Activated CD8-positive, alpha-beta memory T cell treated with anti-CD3 and anti-CD28 coated beads for 1 hour (primary cell): ENCODE data around the gene TRPV6.

ENCODE experiments used
- DNase-seq, 2 donors: peaks; one replicate each; pipeline ENCODE4 v3.0.0-alpha.2; 2020; ENCODE audit warnings: low read depth in 1 of 2; ENCODE audit errors: extremely low read depth in 1 of 2

Gene TRPV6

GRCh38 chr7:142855114-142855743 lies 30.3 kb downstream of the TRPV6 start:
- no peak for DNase-seq

DNA sequence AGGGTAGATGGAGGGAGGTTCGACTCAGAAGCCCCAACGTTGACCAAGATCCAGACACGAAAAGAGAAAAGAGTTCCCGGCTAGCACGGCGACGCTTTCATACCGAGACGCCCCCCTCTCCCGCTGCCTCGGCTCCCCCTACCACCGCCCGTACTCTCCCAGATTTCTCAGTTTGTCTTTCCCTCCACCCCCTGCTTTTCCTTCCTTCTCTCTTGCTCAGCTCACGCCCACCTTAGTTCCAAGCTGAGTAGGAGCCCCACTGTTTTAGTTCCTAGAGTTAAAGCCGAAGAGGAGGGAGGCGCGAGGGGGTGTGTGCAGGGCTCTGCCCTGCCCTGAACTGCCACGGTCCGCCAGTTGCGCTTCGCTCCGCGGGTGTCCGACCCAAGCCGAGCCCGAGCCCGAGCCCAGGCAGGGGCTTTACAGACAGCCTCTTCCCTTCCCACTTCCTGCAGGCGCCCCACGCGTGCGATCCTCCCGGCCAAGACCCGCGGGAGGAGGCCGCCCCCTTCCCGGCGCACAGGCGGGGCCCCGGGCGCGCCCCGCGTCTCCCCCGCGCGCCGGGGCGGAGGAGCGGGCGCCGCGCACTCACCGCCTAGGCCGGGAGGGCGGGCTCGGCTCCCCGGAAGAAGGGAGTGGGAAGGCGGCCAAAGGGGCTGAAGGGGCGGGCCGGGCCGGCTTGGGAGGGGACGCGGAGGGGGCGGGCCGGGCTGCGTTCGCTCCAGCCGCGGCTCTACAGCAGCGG lies 31.0 kb downstream of the TRPV6 start, which contains the start of gene EPHB6:
EPHB6 (plus strand) TSS at position 705 of the 742 bp plus-strand sequence. CDS start 8,152 bp downstream, outside the sequence.
- peak; percentile 8 to 34 for DNase-seq

DNA sequence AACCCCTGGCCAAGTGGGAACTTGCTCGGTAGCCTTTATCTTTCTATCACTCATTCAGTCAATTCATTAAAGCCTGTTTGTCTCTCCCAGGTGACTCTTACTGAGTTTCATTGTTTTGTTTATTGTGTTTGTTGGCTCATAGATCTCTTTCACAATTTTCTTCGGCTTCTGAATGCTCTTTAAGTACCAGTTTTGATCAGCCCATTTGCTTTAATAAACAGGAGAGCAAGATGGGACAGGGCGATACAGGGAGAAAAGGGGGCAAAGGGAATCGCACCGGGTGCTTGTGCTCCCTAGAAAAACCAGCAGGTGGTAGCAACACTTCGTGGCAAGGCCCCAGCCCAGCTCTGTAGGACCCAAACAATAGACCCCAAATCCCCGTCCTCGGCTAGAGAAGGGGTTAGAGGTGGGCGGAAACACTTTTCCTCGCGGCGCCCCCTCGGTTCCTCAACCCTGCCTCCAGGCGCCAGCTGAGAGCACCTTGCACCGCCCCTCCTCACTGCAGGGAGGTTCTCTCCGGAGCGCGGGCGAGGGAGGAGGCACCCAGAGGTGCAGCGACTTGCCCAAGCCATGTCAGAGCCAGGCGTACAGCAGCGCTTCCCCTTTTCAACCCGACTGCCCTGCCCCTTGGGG lies 31.7 kb downstream of the TRPV6 start:
- DNase-seq = peak; percentile 22 to 40

DNA sequence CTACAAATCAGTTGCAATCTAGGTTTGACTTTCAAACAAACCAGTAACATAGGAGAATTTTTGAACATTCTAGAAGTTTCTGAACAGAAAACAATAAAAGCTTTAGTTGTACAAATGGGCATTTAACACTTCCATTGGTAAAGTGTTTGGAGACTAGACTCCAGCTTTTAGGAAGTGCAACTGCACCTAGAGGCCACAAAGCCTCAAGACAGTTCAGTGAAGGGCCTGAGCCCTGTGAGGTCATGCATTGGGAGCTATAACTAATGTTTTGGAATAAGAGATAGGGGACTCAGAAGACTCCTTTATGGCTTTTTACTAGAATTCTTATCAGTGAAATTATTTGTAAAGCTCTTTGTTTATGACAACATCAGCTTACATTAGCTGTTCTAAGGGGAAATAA lies 33.6 kb downstream of the TRPV6 start:
- no peak for DNase-seq

- DNase-seq = no peak
Measured at GRCh38 chr7:142851269-142851668, 34.3 kb downstream of the TRPV6 start.

DNA sequence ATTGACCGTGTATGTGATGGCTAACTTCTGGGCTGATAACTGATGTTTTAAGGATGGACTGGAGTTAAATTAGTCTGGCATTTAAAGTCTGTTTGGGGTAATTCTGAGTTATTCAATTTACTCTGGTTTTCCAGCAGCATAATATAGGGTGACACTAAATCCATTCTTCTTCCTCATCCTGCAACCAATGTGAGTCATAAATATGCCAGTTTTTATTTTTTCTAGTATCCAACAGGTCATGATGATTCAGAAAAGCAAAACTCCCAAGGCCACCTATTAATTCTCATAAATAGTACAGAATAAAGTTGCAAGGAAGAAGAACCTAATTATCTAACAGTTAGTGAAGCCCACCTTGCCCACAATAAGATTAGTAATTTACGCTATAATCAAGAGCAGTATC lies 38.2 kb downstream of the TRPV6 start:
- DNase-seq = no peak

GRCh38 chr7:142842251-142842766 lies 43.2 kb downstream of the TRPV6 start:
- no peak for DNase-seq

GRCh38 chr7:142838461-142839213 lies 46.9 kb downstream of the TRPV6 start:
- no peak for DNase-seq

- DNase-seq = no peak
Measured at GRCh38 chr7:142836426-142836825, 49.1 kb downstream of the TRPV6 start.

DNA sequence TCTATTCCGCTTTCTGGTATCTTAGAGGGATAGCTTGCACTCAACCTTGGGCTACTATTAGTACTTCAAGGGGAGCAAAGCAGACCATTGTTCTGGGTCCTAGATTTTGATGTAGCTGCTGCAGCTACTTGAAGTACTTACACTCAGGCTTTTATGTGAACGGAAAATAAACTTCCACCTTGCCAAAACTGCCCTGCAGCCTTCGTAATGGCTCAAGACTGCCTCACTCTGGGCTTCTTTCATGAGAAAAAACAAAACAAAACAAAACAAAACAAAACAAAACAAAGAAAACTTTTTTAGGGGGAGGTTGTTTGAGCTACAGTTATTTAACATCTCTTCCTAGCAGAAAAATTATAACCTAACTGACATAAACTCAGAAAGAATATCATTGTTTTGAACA lies 50.1 kb downstream of the TRPV6 start:
- no peak for DNase-seq

DNA sequence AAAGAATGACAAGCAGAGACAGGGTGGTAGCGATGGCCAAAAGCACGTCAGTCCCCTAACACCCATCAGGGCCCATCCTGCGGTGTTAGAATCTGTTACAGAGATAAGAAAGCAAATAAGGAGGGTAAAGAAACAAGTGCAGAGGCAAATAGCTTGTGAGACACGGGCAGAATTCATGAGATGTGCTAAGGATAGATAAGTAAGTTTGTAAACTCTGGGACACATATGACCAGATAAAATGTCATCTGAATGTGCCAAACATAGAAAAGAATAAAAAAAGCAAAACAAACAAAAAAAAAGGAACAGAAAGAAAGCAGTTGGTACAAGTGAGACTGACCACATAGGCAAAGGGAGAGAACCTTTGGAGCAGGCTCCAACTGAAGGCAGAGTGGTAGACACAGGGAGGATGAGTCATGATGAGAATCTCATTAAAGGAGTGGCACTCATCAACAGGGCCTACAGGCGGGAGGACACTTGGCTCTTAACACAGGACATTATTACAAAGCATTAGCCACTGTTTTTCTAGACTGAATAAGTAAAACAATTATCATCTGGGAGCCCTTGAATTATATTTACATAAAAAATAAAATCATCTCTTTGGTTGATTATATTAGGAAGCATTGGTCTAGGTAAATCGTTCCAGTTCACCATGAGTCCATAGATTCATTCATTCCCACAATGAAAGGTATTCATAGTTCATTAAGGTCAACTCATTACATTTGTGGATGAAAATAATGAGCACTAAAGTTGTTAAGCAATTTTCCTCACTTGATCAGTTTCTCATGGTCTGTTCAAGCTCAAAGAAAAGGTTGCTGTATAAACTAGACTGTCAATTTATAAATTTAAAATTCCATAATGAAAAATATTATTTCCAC lies 52.1 kb downstream of the TRPV6 start:
- no peak for DNase-seq

DNA sequence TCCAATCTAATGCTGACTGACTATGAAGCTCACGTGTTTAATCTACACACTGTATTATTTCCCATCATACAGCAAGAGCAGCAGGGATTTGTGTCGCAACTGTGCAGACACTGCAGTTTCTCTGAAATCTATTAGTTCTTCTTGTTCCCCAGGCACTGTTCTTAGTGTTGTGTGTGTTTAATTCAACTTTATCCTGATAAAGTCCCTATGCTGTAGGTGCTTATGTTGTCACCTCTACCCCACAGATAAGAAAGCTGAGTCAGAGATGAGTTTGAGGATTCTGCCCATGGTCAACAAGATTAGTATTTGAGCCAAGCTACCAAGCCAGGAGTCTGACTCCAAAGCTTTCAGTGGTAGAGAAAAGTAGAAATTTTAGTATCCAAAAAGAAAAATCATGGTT lies 53.1 kb downstream of the TRPV6 start:
- no peak for DNase-seq

DNA sequence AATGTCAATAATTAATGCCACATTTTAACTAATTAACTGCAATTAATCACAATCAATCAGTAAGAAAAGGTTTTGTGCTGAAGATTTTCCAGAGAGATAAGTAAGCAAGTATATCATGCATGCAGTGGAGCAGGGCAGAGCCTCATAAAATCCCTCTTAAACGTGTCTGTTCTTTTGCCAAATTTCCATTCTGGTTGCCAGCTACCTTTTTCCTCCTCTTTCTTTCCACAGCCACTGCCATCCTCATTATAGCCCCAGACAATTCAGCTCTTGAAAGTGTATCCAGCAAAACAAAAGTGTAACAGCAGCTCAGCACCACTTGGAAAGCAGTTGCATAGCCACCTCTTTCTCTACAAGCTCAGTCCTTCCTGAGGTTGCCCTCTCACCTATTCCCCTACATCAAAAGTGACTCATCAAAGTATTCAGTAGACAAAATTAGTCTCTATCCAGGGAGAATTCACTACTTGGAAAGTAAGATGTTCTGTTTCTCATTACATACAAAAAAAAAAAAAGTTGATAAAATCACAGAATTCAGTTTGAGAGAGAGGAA lies 57.5 kb downstream of the TRPV6 start:
- DNase-seq = no peak

- no peak for DNase-seq
Measured at GRCh38 chr7:142822714-142823113, 62.8 kb downstream of the TRPV6 start.
